WTC11 (cell line): ENCODE measurements around the gene PRKACA. TPM values are rescaled to one million over a fixed set of nuclear protein-coding genes. Genes with fewer than 3 reads are reported as not detected.
A peak's percentile ranks its signal among the peaks of the same experiment; 100 is the strongest.

Experiments
- CREM ChIP-seq: sonication (generic); formaldehyde crosslinking; IDR thresholded peaks from 2 replicates; pipeline ENCODE4 v1.8.1; 2022; ENCODE audit warnings: mild to moderate bottlenecking, missing genetic modification reagents, moderate library complexity
- FOXJ3 ChIP-seq: sonication (generic); formaldehyde crosslinking; IDR thresholded peaks from 2 replicates; pipeline ENCODE4 v1.9.0; 2021; ENCODE audit warnings: missing genetic modification reagents, mild to moderate bottlenecking, borderline replicate concordance
- MXD4 ChIP-seq: fragments of 250-450 bp; sonication (Bioruptor Pico); IDR thresholded peaks from 2 replicates; pipeline ENCODE4 v1.8.0; 2021; ENCODE audit warnings: mild to moderate bottlenecking, moderate library complexity, borderline replicate concordance
- MYBL2 ChIP-seq: sonication (generic); formaldehyde crosslinking; IDR thresholded peaks from 2 replicates; pipeline ENCODE4 v1.8.1; 2023; ENCODE audit warnings: mild to moderate bottlenecking, moderate library complexity, missing genetic modification reagents
- NFYB ChIP-seq: sonication (generic); formaldehyde crosslinking; conservative IDR thresholded peaks from 2 replicates; pipeline ENCODE4 v1.8.0; 2022; ENCODE audit warnings: low read depth, missing genetic modification reagents
- RELA ChIP-seq: sonication (generic); formaldehyde crosslinking; IDR thresholded peaks from 2 replicates; pipeline ENCODE4 v1.8.1; 2022; ENCODE audit warnings: missing genetic modification reagents, mild to moderate bottlenecking, borderline replicate concordance
- RORB ChIP-seq: fragments of 250-450 bp; sonication (Bioruptor Pico); IDR thresholded peaks from 2 replicates; pipeline ENCODE4 v1.9.0; 2021; ENCODE audit warnings: mild to moderate bottlenecking
- SMAD3 ChIP-seq: sonication (generic); formaldehyde crosslinking; IDR thresholded peaks from 2 replicates; pipeline ENCODE4 v1.8.0; 2022; ENCODE audit warnings: missing genetic modification reagents, mild to moderate bottlenecking, borderline replicate concordance
- TP53 ChIP-seq: sonication (generic); formaldehyde crosslinking; IDR thresholded peaks from 2 replicates; pipeline ENCODE4 v1.8.1; 2023; ENCODE audit warnings: mild to moderate bottlenecking, missing genetic modification reagents
- ZNF219 ChIP-seq: sonication (generic); formaldehyde crosslinking; IDR thresholded peaks from 2 replicates; pipeline ENCODE4 v1.8.0; 2023; ENCODE audit warnings: missing genetic modification reagents, mild to moderate bottlenecking, borderline replicate concordance
- ZNF232 ChIP-seq: sonication (generic); formaldehyde crosslinking; IDR thresholded peaks from 2 replicates; pipeline ENCODE4 v1.8.0; 2022; ENCODE audit warnings: mild to moderate bottlenecking, missing genetic modification reagents
- ZNF263 ChIP-seq: sonication (generic); formaldehyde crosslinking; IDR thresholded peaks from 2 replicates; pipeline ENCODE4 v1.8.1; 2022; ENCODE audit warnings: low read depth, mild to moderate bottlenecking, moderate library complexity, missing genetic modification reagents
- ZNF317 ChIP-seq: sonication (generic); formaldehyde crosslinking; IDR thresholded peaks from 2 replicates; pipeline ENCODE4 v1.8.1; 2023; ENCODE audit warnings: low read depth, mild to moderate bottlenecking, moderate library complexity, missing genetic modification reagents, borderline replicate concordance
- ZNF396 ChIP-seq: fragments of 250-450 bp; sonication (Bioruptor Pico); IDR thresholded peaks from 2 replicates; pipeline ENCODE4 v1.8.0; 2021; ENCODE audit warnings: mild to moderate bottlenecking, moderate library complexity, borderline replicate concordance
- total RNA-seq: library from RNA; stranded (reverse); gene quantifications from 3 replicates; pipeline ENCODE4 v1.2.3, GENCODE V29; 2021
- TF ChIP-seq, protein P1 (sequence below): sonication (generic); formaldehyde crosslinking; IDR thresholded peaks from 2 replicates; pipeline ENCODE4 v1.8.0; 2023; ENCODE audit warnings: missing genetic modification reagents, mild to moderate bottlenecking, borderline replicate concordance
- TF ChIP-seq, protein P2 (sequence below): sonication (generic); formaldehyde crosslinking; conservative IDR thresholded peaks from 2 replicates; pipeline ENCODE4 v1.8.1; 2023; ENCODE audit warnings: mild to moderate bottlenecking, low read depth, missing genetic modification reagents, moderate library complexity
- TF ChIP-seq, protein P3 (sequence below): sonication (generic); formaldehyde crosslinking; IDR thresholded peaks from 2 replicates; pipeline ENCODE4 v1.8.1; 2023; ENCODE audit warnings: mild to moderate bottlenecking, missing genetic modification reagents
- TF ChIP-seq, protein P4 (sequence below): sonication (generic); formaldehyde crosslinking; IDR thresholded peaks from 2 replicates; pipeline ENCODE4 v1.8.0; 2022; ENCODE audit warnings: mild to moderate bottlenecking, missing genetic modification reagents
- TF ChIP-seq, protein P5 (sequence below): fragments of 250-450 bp; sonication (Bioruptor Pico); IDR thresholded peaks from 2 replicates; pipeline ENCODE4 v1.9.0; 2021; ENCODE audit warnings: mild to moderate bottlenecking, borderline replicate concordance
- TF ChIP-seq, protein P6 (sequence below): sonication (generic); formaldehyde crosslinking; IDR thresholded peaks from 2 replicates; pipeline ENCODE4 v1.8.0; 2022; ENCODE audit warnings: missing genetic modification reagents

Gene PRKACA
- total RNA-seq, 1 experiment from 2014 or later, result 37.8 TPM

DNA sequence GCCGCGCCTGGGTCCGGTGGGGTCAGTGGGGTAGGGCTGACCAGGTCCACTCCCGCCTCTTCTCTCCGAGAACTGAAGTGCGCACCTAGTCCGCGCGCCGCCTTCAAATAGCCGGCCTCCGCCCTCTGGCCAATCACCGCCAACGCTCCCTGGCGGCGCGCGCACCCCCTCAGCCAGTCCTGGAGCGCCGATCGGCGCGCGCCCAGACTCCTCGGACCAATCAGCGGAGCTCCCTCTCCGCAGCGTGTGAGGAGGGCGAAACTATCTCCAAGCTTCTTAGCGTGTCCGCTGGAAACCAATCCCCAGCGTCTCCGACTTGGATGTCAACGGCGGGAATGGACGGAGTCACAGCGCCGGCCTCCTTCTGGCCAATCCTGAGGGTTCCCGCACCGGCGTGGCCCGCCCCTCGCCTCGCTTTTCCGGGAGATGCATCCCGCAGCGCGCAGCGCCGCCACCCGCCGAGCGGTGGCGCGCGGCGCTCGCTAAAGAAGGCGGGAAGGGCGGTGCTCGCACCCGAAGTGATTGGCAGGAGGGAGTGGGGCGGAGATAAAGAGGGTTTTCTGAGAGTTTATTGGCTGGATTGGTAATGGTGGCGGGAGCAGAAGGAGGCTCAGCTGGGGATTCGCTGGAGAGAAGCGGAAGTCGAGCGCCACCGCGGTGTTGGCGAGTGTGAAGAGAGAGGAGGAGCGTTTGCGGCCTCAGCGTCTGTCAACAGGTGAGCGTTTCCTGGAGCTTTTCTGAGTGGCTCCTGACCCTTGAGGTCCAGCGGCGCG lies 19.1 kb upstream of the PRKACA start, which contains the start of gene ASF1B (continued):
- no peak for TF ChIP-seq ZNF396
- no peak for TF ChIP-seq TP53 (CRISPR knock-in tag)
- TF ChIP-seq RELA (CRISPR knock-in tag), result no peak
- TF ChIP-seq MYBL2, result peak; percentile 65; the same call in 1 of the 2 replicates
- 0 out of 2 replicates have a peak, but pooled peaks have one; percentile 17 for TF ChIP-seq SMAD3
- no peak for TF ChIP-seq RORB (CRISPR knock-in tag)
- TF ChIP-seq, protein P1, sequence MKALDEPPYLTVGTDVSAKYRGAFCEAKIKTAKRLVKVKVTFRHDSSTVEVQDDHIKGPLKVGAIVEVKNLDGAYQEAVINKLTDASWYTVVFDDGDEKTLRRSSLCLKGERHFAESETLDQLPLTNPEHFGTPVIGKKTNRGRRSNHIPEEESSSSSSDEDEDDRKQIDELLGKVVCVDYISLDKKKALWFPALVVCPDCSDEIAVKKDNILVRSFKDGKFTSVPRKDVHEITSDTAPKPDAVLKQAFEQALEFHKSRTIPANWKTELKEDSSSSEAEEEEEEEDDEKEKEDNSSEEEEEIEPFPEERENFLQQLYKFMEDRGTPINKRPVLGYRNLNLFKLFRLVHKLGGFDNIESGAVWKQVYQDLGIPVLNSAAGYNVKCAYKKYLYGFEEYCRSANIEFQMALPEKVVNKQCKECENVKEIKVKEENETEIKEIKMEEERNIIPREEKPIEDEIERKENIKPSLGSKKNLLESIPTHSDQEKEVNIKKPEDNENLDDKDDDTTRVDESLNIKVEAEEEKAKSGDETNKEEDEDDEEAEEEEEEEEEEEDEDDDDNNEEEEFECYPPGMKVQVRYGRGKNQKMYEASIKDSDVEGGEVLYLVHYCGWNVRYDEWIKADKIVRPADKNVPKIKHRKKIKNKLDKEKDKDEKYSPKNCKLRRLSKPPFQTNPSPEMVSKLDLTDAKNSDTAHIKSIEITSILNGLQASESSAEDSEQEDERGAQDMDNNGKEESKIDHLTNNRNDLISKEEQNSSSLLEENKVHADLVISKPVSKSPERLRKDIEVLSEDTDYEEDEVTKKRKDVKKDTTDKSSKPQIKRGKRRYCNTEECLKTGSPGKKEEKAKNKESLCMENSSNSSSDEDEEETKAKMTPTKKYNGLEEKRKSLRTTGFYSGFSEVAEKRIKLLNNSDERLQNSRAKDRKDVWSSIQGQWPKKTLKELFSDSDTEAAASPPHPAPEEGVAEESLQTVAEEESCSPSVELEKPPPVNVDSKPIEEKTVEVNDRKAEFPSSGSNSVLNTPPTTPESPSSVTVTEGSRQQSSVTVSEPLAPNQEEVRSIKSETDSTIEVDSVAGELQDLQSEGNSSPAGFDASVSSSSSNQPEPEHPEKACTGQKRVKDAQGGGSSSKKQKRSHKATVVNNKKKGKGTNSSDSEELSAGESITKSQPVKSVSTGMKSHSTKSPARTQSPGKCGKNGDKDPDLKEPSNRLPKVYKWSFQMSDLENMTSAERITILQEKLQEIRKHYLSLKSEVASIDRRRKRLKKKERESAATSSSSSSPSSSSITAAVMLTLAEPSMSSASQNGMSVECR, result peak; percentile 55; the same call in 1 of the 2 replicates
- no peak for TF ChIP-seq ZNF263
- TF ChIP-seq, protein P2, sequence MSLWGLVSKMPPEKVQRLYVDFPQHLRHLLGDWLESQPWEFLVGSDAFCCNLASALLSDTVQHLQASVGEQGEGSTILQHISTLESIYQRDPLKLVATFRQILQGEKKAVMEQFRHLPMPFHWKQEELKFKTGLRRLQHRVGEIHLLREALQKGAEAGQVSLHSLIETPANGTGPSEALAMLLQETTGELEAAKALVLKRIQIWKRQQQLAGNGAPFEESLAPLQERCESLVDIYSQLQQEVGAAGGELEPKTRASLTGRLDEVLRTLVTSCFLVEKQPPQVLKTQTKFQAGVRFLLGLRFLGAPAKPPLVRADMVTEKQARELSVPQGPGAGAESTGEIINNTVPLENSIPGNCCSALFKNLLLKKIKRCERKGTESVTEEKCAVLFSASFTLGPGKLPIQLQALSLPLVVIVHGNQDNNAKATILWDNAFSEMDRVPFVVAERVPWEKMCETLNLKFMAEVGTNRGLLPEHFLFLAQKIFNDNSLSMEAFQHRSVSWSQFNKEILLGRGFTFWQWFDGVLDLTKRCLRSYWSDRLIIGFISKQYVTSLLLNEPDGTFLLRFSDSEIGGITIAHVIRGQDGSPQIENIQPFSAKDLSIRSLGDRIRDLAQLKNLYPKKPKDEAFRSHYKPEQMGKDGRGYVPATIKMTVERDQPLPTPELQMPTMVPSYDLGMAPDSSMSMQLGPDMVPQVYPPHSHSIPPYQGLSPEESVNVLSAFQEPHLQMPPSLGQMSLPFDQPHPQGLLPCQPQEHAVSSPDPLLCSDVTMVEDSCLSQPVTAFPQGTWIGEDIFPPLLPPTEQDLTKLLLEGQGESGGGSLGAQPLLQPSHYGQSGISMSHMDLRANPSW (CRISPR knock-in tag), result no peak
- TF ChIP-seq NFYB, result peak; percentile 82
- no peak for TF ChIP-seq ZNF219 (CRISPR knock-in tag)
- no peak; the same call in 1 of the 2 replicates for TF ChIP-seq CREM (CRISPR knock-in tag)
- no peak for TF ChIP-seq FOXJ3
- TF ChIP-seq, protein P3, sequence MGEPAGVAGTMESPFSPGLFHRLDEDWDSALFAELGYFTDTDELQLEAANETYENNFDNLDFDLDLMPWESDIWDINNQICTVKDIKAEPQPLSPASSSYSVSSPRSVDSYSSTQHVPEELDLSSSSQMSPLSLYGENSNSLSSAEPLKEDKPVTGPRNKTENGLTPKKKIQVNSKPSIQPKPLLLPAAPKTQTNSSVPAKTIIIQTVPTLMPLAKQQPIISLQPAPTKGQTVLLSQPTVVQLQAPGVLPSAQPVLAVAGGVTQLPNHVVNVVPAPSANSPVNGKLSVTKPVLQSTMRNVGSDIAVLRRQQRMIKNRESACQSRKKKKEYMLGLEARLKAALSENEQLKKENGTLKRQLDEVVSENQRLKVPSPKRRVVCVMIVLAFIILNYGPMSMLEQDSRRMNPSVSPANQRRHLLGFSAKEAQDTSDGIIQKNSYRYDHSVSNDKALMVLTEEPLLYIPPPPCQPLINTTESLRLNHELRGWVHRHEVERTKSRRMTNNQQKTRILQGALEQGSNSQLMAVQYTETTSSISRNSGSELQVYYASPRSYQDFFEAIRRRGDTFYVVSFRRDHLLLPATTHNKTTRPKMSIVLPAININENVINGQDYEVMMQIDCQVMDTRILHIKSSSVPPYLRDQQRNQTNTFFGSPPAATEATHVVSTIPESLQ, result no peak
- TF ChIP-seq, protein P4, sequence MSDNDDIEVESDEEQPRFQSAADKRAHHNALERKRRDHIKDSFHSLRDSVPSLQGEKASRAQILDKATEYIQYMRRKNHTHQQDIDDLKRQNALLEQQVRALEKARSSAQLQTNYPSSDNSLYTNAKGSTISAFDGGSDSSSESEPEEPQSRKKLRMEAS, result peak; percentile 83
- TF ChIP-seq, protein P5, sequence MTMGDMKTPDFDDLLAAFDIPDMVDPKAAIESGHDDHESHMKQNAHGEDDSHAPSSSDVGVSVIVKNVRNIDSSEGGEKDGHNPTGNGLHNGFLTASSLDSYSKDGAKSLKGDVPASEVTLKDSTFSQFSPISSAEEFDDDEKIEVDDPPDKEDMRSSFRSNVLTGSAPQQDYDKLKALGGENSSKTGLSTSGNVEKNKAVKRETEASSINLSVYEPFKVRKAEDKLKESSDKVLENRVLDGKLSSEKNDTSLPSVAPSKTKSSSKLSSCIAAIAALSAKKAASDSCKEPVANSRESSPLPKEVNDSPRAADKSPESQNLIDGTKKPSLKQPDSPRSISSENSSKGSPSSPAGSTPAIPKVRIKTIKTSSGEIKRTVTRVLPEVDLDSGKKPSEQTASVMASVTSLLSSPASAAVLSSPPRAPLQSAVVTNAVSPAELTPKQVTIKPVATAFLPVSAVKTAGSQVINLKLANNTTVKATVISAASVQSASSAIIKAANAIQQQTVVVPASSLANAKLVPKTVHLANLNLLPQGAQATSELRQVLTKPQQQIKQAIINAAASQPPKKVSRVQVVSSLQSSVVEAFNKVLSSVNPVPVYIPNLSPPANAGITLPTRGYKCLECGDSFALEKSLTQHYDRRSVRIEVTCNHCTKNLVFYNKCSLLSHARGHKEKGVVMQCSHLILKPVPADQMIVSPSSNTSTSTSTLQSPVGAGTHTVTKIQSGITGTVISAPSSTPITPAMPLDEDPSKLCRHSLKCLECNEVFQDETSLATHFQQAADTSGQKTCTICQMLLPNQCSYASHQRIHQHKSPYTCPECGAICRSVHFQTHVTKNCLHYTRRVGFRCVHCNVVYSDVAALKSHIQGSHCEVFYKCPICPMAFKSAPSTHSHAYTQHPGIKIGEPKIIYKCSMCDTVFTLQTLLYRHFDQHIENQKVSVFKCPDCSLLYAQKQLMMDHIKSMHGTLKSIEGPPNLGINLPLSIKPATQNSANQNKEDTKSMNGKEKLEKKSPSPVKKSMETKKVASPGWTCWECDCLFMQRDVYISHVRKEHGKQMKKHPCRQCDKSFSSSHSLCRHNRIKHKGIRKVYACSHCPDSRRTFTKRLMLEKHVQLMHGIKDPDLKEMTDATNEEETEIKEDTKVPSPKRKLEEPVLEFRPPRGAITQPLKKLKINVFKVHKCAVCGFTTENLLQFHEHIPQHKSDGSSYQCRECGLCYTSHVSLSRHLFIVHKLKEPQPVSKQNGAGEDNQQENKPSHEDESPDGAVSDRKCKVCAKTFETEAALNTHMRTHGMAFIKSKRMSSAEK (CRISPR knock-in tag), result no peak
- TF ChIP-seq MXD4 (CRISPR knock-in tag), result no peak
- peak; percentile 62 for TF ChIP-seq ZNF232
- no peak for TF ChIP-seq ZNF317
- TF ChIP-seq, protein P6, sequence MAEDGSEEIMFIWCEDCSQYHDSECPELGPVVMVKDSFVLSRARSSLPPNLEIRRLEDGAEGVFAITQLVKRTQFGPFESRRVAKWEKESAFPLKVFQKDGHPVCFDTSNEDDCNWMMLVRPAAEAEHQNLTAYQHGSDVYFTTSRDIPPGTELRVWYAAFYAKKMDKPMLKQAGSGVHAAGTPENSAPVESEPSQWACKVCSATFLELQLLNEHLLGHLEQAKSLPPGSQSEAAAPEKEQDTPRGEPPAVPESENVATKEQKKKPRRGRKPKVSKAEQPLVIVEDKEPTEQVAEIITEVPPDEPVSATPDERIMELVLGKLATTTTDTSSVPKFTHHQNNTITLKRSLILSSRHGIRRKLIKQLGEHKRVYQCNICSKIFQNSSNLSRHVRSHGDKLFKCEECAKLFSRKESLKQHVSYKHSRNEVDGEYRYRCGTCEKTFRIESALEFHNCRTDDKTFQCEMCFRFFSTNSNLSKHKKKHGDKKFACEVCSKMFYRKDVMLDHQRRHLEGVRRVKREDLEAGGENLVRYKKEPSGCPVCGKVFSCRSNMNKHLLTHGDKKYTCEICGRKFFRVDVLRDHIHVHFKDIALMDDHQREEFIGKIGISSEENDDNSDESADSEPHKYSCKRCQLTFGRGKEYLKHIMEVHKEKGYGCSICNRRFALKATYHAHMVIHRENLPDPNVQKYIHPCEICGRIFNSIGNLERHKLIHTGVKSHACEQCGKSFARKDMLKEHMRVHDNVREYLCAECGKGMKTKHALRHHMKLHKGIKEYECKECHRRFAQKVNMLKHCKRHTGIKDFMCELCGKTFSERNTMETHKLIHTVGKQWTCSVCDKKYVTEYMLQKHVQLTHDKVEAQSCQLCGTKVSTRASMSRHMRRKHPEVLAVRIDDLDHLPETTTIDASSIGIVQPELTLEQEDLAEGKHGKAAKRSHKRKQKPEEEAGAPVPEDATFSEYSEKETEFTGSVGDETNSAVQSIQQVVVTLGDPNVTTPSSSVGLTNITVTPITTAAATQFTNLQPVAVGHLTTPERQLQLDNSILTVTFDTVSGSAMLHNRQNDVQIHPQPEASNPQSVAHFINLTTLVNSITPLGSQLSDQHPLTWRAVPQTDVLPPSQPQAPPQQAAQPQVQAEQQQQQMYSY (CRISPR knock-in tag), result no peak
